Activated CD4-positive, alpha-beta T cell treated with anti-CD3 and anti-CD28 coated beads for 24 hours (primary cell): ENCODE measurements around the gene PHKA2.
"Not testable (repeated sequence)": the region's sequence is repeated elsewhere in the genome, so short reads cannot be mapped to it uniquely, and the experiment has no call there.

Experiments used
- DNase-seq, 2 donors: peaks; one replicate each; pipeline ENCODE4 v3.0.0-alpha.2; 2020; ENCODE audit warnings: low read depth in 2 of 2

Gene PHKA2

GRCh38 chrX:18861511-18861910, 122.4 kb downstream of the PHKA2 start:
- DNase-seq = no peak

- no peak for DNase-seq
Measured at GRCh38 chrX:18856645-18856997, 127.3 kb downstream of the PHKA2 start.

- no peak for DNase-seq
Measured at GRCh38 chrX:18855919-18856644, 127.8 kb downstream of the PHKA2 start.

GRCh38 chrX:18847901-18848300, 136.0 kb downstream of the PHKA2 start:
- DNase-seq = not testable (repeated sequence)
